ENCODE measurements around the gene SLC7A14.
"Not testable (repeated sequence)": the region's sequence is repeated elsewhere in the genome, so short reads cannot be mapped to it uniquely, and the experiment has no call there.

The SLC7A14 gene

DNA sequence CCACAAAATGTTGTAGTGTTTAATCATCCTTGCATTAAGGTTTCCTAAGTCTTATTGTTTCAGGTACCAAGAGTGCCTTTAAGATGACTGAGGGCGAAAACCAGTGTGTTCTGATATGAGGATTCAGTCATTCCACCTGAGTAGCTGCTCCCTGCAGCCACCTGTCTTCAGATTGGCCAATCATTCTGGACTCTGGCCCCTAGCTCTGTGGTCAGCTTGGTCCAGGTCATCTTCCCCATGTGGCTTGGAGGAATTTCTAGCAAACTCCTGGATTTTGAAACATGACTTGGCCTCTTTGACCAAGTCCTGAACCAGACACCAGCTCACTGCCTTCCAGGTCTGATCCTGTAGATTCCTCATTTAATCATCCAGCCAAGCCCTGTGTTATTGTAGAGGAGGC, 7.8 kb upstream of the SLC7A14 start:
- DNase-seq (ENCODE audit: low spot score): no peak

DNA sequence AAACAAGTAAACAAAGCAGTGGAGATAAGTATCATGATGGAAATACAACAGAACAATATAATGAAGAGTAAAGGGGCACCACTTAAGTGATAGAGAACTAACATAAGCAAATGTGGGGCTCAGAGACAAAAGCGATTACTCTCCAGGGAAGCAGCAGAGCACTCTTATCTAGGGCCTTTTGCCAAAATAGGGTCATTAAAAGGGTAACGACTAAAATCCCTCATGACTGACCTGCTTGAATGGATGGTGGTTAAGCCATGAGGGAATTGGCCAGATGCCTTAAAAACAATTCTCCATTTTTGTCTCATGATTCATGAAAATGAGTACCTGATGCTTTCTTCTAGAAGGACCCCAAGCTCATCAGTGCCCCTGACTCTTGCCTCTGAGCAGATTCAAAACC, 3.2 kb upstream of the SLC7A14 start:
- DNase-seq (ENCODE audit: low spot score): no peak

DNA sequence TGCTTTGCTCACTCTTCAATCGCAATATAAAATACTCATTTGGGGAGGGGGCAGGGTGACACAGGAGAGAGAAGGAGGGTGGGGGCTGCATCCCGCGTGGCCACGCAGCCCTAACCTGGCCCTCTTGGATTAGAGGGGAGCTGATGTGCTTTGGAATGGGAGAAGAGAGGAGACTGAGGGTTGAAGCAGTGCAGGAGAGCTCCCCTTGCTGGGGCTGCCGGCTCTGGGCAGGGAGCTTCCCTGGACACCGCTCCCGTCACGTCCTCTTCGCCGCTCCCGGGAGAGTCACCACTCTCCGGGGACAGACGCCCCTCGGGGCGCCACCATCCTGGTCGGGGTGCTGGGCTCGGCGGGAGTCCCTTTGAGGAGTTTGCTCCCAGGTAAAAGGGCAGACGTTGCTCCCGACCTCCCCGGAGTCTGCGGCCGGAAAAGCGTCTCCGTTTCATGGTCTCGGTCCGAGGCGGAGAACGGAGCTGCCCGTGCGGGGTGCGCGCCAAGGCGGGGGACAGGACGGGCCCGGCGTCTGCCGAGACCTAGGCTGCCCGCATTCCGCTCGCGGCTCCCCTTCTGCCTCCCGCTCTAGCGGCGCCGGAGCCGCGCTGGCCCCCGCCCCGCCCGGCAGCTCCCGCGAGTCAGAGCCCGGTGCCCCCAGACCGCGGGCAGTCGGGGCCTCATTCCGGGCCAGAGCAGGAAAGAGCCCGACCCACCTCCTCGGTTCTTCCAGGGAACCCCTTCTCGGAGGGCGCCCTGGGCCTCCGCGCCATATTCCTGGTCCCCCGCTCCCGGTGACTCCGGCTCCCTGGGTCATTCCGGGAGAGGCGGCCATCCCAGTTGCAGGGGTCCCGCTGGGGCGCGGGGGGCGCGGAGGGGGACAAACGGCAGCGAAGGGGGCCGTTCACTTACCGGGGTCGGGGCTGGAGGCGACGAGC, 603 bp downstream of the SLC7A14 start:
- no peak for DNase-seq (ENCODE audit: low spot score)

DNA sequence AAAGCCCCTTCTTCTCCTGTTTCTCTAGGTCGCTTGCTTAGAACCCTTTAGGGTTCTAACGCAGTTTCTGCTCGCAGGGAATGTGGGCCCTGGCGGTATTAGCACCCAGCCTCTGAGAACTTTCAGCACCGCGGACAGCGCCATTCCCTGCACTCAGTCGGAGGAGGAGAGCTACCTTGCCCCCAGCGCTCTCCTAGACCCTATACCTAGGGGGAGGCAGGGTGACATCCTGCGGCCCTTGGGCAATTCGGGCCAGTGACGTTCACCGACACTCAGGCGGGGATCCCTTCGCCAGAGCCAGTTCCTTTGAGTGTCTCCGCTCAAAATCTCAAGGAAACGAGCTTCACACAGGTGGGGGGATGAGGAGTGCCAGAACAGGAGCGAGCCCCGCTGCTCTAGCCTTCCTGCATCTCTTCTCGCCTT, 1.3 kb downstream of the SLC7A14 start:
- peak; percentile 73 for DNase-seq (ENCODE audit: low spot score)

DNA sequence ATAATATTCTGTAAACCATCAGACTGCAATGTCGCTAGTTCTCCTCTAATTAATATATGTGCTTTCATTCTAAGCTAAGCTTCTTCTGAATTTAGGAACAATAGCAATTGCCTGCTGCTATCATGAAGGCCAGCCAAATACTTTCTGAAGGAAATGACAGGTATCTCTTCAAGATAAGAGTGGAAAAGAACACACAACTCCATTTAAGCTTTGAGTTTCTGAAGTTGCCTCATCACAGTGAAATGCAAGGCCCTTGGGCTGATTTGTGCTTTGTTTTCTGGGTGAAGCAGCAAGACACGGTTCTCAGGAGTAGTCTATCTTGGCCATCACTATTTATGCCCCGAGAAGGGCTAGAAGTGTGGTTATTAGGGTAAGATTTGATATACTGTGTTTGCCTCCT, 6.2 kb downstream of the SLC7A14 start:
- DNase-seq (ENCODE audit: low spot score): no peak

DNA sequence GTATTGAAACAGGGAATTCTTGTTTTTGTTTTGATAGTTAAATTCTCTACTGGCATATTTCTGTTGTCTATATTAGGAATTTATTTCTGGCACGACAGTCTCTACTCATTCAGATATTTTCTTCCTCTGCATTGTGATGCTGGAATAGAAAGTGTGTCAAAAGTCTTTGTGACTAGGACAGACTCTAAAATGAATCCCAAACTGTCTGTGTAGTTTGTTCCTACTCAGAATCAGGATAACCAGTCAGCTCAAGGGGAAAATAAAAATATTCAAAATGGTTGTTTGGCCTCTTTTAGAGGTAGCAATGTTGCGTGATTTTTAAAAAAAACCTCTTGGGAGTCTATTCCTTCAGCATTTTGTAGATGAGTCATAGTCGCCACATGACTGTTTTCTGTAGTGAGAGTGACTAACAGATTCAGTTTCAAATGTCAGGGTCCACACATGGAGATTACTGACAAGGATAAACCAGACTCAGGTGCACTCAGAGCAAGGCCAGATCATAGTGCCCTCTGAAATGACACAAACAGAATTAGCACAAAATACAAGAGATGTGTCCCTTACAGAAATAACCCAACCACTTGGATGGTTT, 13.1 kb downstream of the SLC7A14 start:
- DNase-seq (ENCODE audit: low spot score): no peak

DNA sequence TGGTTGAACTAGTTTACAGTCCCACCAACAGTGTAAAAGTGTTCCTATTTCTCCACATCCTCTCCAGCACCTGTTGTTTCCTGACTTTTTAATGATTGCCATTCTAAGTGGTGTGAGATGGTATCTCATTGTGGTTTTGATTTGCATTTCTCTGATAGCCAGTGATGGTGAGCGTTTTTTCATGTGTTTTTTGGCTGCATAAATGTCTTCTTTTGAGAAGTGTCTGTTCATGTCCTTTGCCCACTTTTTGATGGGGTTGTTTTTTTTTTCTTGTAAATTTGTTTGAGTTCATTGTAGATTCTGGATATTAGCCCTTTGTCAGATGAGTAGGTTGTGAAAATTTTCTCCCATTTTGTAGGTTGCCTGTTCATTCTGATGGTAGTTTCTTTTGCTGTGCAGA, 18.3 kb downstream of the SLC7A14 start:
- DNase-seq (ENCODE audit: low spot score): not testable (repeated sequence)

DNA sequence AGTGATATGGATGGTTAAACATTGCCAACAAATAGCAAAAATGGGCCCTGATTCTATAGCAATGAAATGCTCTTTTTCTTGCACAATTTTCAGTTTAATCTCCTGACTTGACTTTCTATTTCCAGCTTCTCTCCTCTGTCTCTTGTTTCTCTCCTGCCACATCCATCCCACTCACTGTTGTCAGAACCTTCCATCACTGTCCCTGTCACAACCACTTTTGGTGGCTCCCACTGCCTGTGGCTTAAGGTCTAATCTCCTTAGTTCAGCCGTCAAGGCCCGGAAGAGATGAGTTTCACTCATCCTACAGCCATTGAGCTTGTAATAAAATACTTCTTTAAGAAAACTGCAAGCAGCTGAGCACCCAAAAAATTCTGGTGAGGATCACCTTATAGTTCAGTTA, 19.5 kb downstream of the SLC7A14 start:
- no peak for DNase-seq (ENCODE audit: low spot score)

DNA sequence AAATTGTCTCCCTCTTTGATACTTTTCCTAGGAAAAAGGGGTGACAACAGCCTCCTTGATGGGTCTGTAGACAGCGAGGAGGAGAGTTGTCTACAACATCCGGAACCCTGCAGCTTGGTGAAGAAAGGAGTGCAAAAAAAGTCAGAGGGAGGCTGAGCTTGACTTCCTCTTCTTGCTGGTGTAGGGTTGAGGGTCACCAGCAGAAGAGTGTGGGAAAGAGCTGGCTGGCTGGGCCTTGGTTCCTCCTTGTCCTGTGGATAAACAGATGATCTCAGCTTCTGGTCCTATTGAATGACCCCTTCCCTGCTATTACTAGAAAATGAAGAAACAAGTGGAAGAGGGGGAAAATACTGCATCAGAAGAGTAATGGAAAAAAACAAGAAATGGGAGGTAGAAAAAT, 20.4 kb downstream of the SLC7A14 start:
- no peak for DNase-seq (ENCODE audit: low spot score)

DNA sequence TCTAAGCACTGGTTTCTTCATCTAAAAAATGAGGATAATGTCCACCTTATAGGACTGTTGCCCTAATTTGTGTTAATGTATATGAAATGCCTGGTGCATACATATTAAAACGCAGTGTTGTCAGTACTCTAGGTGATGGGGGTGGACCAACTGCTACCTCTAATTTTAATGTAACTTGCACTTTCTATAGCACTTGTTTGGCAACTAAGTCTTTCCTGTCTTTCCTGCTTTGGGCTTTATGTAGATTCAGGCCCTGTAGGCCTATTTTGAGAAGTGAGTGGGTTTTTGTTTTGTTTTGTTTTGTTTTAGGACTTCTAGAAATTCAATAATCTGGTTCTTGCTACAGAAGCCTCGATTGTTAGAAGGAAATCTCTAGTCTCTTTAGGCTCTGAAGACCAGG, 21.2 kb downstream of the SLC7A14 start:
- DNase-seq (ENCODE audit: low spot score): no peak

DNA sequence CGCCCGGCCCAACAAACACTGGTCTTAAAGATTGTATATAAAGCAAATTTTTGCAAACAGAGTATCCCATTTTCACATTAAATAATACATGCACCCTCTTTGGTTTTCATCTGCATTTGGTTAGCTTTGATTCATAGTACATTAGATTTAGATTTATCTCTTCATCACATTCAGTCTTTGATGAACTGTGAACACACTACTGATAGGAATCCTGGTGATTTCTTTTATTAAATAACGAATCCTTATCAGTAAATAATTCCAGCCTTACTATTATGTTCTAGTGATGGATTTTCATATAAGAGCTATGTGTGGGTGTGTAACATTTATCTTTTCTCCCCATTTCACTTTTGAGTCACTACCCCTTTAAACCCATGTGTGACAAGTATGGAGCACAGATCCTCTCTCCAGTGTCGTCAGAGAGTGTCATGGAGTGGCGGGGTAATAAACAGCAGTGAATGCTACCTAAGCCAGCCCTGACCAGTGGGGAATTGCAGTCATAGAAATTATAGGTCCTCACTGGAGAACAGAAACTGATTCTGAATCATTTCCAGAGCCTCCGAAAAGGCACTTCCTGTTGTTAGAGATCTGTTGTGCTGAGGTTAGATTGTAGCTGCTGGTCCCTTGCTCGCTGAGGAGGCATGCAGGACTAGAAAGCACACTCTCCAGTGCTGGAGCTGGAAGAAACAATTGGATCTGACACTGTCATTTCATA, 22.0 kb downstream of the SLC7A14 start:
- peak; percentile 37 for DNase-seq (ENCODE audit: low spot score)

DNA sequence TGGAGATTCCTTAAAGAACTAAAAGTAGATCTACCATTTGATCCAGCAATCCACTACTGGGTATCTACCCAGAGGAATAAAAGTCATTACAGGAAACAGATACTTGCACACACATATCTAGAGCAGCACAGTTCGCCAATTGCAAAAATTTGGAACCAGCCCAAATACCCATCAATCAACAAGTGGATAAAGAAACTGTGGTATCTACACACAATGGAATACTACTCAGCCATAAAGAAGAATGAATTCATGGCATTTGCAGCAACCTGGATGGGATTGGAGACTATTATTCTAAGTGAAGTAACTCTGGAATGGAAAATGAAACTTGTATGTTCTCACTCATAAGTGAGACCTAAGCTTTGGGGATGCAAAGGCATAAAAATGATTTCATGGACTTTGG, 23.8 kb downstream of the SLC7A14 start:
- no peak for DNase-seq (ENCODE audit: low spot score)

DNA sequence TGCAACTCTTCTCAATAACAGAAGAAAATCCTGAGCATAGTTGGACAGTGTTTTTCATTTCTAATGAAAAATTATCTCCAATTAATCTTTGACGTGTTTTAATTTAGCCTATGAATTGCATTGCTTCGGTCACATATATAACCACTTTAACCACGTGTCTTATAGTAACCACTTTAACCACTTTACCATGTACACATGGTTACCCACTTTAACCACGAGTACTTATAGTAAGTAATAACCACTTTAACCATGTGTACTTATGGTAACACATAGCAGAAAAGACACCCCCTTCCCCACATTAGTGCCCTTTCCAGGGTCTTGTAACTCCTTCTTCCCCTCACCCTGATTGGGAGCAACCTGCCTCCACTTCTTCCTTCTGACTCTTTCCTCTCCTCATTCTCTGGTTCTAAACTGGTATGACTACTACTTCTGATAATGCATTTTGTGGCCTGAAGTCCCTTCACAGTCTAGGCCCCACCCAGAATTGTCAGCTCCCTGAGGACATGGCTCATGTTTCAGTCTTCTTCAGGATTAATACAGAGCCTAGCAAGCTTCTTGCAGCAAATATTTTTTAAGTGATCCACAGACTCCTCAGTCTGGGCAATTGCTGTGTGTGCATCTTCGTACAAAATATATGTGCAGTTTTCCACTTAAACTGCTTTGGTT, 25.0 kb downstream of the SLC7A14 start:
- no peak for DNase-seq (ENCODE audit: low spot score)

DNA sequence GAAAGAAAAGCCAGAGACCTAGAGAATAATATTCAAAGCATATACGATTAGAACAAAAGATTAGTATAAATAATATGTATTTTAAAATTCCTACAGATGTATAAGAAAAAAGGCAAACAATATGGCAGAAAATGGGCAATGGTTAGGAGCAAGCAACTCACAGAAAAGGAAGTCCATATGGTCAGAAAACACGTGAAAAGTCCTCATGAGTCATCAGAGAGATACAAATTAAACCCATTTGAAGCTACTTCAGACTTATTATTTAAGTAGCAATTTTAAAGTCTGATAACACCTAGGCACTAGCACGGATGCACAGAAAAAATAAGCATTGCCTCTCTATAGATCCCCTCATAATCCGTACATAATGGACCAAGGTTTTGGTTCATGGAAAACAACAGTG, 25.6 kb downstream of the SLC7A14 start:
- no peak for DNase-seq (ENCODE audit: low spot score)

DNA sequence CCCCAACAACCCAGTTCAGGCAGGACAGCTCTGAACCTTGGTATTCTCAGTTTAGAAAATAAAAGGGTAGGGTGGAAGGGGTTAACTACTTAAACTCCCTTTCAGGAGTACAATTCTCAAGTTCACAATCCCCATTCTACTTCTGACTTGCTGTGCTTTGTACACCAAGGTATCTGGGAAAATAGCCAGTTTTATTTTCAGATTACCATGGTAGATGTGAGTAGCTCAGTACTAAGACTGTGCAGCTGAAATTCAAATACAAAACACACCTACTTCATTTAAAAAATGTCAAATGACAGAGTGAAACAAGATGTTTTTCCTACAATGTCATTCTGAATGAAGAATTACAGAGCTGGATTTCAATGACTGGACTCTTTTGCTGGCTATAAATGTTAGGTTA, 27.4 kb downstream of the SLC7A14 start:
- no peak for DNase-seq (ENCODE audit: low spot score)

DNA sequence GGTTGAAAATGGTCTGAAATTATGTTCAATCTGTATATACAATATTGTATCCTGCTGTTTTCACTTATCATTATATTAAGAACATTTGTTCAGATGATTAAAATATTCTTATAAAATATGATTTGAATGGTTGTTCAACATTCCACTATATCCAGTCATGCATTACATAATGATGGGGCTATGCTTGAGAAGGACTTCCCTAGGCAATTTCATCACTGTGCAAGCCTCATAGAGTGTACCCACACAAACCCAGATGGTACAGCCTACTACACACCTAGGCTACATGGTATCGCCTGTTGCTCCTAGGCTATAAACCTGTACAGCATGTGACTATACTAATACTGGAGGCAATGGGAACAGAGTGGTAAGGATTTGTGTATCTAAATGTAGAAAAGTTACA, 30.5 kb downstream of the SLC7A14 start:
- DNase-seq (ENCODE audit: low spot score): no peak

DNA sequence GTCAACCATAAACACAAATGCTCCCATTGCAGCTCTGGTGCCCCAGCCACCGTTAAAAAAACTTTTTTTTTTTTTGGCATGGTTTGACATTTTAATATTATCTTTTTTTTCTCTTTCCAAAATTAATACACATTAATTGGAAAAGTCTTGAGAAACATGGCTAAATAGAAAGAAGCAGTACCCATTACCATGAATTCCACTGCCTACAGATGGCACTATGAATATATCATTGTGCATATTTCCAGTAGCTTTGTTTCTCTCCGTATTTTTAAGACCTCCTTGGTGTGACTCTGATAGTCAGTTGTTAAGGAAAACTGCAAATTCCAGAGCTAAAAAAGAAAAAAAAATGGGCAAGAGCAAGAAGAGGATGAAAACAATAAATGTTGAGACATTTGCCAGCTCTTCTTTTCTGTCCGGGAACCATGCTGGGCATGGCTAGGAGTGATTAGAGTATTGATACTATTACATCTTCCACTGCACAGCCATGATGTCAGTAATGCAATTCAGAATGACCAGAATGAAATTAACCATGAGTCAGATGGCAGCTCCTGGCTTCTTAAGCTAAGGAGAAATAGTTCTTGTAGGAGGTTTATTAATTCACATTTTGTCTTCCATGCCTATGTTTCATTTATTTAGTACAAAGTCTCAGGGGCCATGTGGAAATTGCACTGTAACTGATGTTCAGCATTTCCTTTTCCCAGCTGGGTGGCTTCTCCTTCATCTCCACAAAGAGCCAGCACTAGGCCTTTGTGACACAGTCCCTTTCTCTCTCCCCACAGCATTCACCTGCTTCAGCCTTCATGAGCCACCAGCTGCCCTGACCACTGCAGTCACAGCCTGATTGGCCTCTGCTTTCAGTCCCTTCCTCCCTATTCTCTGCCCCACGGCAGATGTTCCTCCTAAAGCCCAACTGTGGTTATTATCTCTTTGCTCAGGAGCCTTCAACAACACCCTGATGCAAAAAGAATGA, 31.8 kb downstream of the SLC7A14 start:
- peak; percentile 47 for DNase-seq (ENCODE audit: low spot score)

DNA sequence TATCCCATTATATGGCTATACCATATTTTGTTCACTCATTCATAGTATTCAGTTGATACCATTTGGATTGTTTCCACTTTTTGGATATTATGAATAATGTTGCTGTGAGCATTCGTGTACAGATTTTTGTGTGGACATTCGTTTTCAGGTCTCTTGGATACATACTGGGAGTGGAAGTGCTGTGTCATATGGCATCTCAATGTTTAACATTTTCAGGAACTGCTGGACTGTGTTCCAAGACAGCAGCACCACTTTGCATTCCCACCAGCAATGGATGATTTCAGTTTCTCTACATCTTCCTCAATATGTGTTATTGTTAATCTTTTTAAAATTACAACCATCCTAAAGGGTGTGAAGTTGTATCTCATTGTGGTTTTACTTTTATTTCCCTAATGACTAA, 34.6 kb downstream of the SLC7A14 start:
- no peak for DNase-seq (ENCODE audit: low spot score)

DNA sequence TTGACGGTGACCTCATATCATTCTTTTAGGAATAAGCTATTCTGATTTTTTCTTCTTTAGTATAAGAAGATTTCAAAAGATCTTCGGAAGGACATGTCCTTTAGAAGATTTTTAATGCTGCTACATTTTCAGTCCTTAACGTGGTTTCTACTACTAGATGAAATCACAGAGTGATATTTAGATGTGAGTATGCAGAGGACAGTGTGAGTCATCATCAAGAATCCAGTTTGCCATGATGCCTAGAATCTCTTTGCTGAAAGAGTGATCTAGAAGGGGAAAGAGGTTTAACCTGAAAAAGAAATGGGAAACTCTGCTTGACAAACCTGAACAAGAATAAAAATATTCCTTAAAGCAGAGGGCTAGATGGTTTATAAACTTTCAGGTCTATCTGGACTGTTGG, 43.2 kb downstream of the SLC7A14 start:
- no peak for DNase-seq (ENCODE audit: low spot score)

DNA sequence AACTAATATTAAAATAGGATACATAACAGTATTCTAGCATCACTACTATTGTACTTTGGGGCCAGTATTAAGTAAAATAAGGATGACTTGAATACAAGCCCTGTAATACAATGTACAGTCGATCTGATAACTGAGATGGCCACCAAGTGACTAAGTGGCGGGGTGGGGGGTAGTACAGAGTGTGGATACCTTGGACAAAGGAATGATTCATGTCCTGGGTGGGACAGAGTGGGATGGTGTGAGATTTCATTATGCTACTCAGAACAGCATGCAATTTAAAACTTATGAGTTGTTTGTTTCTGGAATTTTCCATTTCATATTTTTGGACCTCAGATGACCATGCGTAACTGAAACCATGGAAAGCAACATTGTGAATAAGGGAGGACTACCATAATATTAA, 46.0 kb downstream of the SLC7A14 start:
- DNase-seq (ENCODE audit: low spot score): no peak

DNA sequence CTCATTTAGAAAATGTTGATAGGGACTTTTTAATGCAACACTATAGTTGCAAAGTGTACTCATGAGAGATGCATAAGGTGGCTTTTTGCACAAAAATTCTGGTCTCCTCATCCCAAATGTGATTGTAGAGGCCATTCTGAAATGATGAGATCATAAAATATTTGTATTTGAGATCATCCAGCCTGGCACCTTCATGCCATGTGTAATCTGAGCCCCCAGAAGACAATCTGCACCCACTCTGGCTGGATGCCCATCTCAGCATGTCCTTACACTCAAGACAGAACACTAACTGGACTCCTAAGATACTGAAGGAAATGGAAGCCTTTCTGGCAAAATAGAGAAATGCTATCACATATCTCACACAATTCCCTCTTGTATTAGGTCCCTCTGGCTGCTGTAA, 49.2 kb downstream of the SLC7A14 start:
- no peak for DNase-seq (ENCODE audit: low spot score)
